Spleen (tissue), 11 donors: ENCODE results near the gene PROKR2. TPM values are rescaled to one million over a fixed set of nuclear protein-coding genes. Genes with fewer than 3 reads are reported as not detected.

Source experiments
- DNase-seq: peaks from one replicate; pipeline ENCODE4 v3.0.0-alpha.2; 2020
- H3K27ac ChIP-seq, 8 donors: fragments of 200-600 bp; sonication (generic) in 7 of 8; 1 replicate in 4 of 8; 2 replicates in 4 of 8; pipeline versions ENCODE4 v1.5.0 to v1.8.0; 2016 to 2021; ENCODE audit warnings: inconsistent platforms in 4 of 8, mild to moderate bottlenecking in 4 of 8, moderate library complexity in 1 of 8
- H3K27me3 ChIP-seq, 7 donors: fragments of 200-600 bp; sonication (generic) in 6 of 7; replicated peaks in 1 of 7; 1 replicate in 4 of 7; 2 replicates in 3 of 7; pipeline versions ENCODE4 v1.5.0 to v1.8.0; 2016 to 2021; ENCODE audit warnings: inconsistent platforms in 3 of 7, mild to moderate bottlenecking in 1 of 7
- H3K36me3 ChIP-seq, 6 donors: fragments of 200-600 bp; sonication (generic) in 5 of 6; 1 replicate in 4 of 6; 2 replicates in 2 of 6; pipeline versions ENCODE4 v1.5.0 to v1.8.0; 2016 to 2021; ENCODE audit warnings: inconsistent platforms in 2 of 6
- H3K4me1 ChIP-seq, 6 donors: fragments of 200-600 bp; sonication (generic) in 5 of 6; 1 replicate in 3 of 6; 2 replicates in 3 of 6; pipeline versions ENCODE4 v1.5.0 to v1.8.0; 2016 to 2021; ENCODE audit warnings: inconsistent platforms in 3 of 6
- H3K4me3 ChIP-seq, 8 donors: fragments of 200-600 bp; sonication (generic) in 7 of 8; 1 replicate in 4 of 8; 2 replicates in 4 of 8; pipeline versions ENCODE4 v1.5.0 to v1.8.0; 2016 to 2021; ENCODE audit warnings: inconsistent platforms in 4 of 8, mild to moderate bottlenecking in 4 of 8, moderate library complexity in 2 of 8
- H3K9me3 ChIP-seq, 8 donors: fragments of 200-600 bp; sonication (generic) in 7 of 8; 1 replicate in 4 of 8; 2 replicates in 4 of 8; pipeline versions ENCODE4 v1.5.0 to v1.8.0; 2016 to 2021; ENCODE audit warnings: inconsistent platforms in 4 of 8
- POLR2A ChIP-seq, 3 donors: fragments of 450-650 bp; IDR thresholded peaks; one replicate each; pipeline ENCODE4 v1.5.1; 2017; ENCODE audit warnings: antibody characterized with exemption in 3 of 3, mild to moderate bottlenecking in 1 of 3
- POLR2AphosphoS5 ChIP-seq, 3 donors: sonication (generic); formaldehyde crosslinking; IDR thresholded peaks; one replicate each; pipeline ENCODE4 v1.5.1; 2017; ENCODE audit warnings: antibody characterized with exemption in 3 of 3
- WGBS, 5 donors: extraction: QIAGEN DNeasy Blood & Tissue Kit in 3 of 5; methylation state at CpG; one replicate each; pipeline versions ENCODE4 v1.1.5 to v1.1.7; 2013 to 2018; 5-methylcytosine and 5-hydroxymethylcytosine counted together
- intact Hi-C: fragments of 100-400 bp; cut with DNase I; formaldehyde crosslinking; loops from one replicate; pipeline ENCODE4 v1.15.0; 2023; ENCODE audit warnings: low total_unique reads
- polyA plus RNA-seq, 3 donors: library from polyadenylated mRNA; stranded (reverse); fragments of 200-250 nt; gene quantifications; one replicate each; pipeline ENCODE4 v1.2.1, GENCODE V29; 2013
- total RNA-seq, 7 donors: library from RNA; depleted of rRNA in 3 of 7; stranded (reverse); fragments of >200 nt in 3 of 7; fragmentation: NEBNext Ultra II Directional in 4 of 7; extraction: Animal tissue kit (Norgen Biotek cat#: 25700) in 4 of 7; gene quantifications; one replicate each; pipeline versions ENCODE4 v1.1.0 to v1.2.1, GENCODE V29; 2016 to 2021
- TF ChIP-seq, protein P1 (sequence below), 11 experiments: fragments of 200-600 bp in 7 of 11; fragments of 450-650 bp in 4 of 11; sonication (generic) in 4 of 11; IDR thresholded peaks in 8 of 11; conservative IDR thresholded peaks in 3 of 11; 1 replicate in 7 of 11; 2 replicates in 4 of 11; pipeline versions ENCODE4 v1.4.0 to v1.8.0; 2016 to 2021; ENCODE audit warnings: antibody characterized with exemption in 11 of 11, inconsistent platforms in 4 of 11, mild to moderate bottlenecking in 1 of 11
- donor health status: healthy with polysubstance abuse.
- donor health status: DM: no; HTN: no; CAD: no; lungs with moderate emphysema.
- donor health status: DM: no; HTN: no; CAD: no.
- donor health status: Bipolar disorder and iron deficiency.
- donor health status: healthy.
- donor health status: DM: no; HTN: no; CAD: no.
- donor health status: DM: yes; HTN: yes; CAD: no.

PROKR2 gene
- total and polyA plus RNA-seq, 10 donors = 0.30 TPM; not detected in 9

DNA sequence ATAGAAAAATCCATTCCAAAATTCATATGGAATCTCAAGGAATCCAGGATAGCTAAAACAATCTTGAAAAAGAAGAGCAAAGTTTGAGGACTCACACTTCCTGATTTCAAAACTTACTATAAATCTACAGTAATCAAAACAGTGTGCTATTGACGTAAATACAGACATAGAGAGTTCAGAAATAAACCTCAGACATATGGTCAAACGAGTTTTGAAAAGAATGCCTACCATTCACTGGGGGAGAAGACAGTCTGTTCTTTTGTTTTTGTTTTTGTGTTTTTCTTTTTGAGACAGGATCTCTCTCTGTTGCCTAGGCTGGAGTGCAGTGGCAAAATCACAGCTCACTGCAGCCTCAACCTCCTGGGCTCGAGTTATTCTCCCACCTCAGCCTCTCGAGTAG, 25.3 kb upstream of the PROKR2 start:
- TF ChIP-seq POLR2AphosphoS5 (IDR thresholded peaks at IDR 0.05) (no peak), POLR2A (IDR thresholded peaks at IDR 0.05) (no peak)
- TF ChIP-seq, protein P1, sequence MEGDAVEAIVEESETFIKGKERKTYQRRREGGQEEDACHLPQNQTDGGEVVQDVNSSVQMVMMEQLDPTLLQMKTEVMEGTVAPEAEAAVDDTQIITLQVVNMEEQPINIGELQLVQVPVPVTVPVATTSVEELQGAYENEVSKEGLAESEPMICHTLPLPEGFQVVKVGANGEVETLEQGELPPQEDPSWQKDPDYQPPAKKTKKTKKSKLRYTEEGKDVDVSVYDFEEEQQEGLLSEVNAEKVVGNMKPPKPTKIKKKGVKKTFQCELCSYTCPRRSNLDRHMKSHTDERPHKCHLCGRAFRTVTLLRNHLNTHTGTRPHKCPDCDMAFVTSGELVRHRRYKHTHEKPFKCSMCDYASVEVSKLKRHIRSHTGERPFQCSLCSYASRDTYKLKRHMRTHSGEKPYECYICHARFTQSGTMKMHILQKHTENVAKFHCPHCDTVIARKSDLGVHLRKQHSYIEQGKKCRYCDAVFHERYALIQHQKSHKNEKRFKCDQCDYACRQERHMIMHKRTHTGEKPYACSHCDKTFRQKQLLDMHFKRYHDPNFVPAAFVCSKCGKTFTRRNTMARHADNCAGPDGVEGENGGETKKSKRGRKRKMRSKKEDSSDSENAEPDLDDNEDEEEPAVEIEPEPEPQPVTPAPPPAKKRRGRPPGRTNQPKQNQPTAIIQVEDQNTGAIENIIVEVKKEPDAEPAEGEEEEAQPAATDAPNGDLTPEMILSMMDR (IDR thresholded peaks at IDR 0.05 in 8 of 11, conservative IDR thresholded peaks at IDR 0.05 in 3 of 11) = no peak
- intact Hi-C loops = no loop called here
- no peaks in the 10 kb centered on the region for H3K36me3 ChIP-seq
- H3K4me3 ChIP-seq = no peak overlapping the region
- 46 to 54% (median 52%) methylated on average over 4 of the region's 4 CpGs for WGBS, 5 donors
- H3K27me3 ChIP-seq = peaks cover 0 to 18% (median 0%) of the 10 kb centered on the region in 7 donors
- H3K4me1 ChIP-seq = no peaks in the 10 kb centered on the region
- peaks cover 0 to 7% (median 0%) of the 10 kb centered on the region in 8 donors for H3K9me3 ChIP-seq
- no peak overlapping the region for H3K27ac ChIP-seq
- no peak for DNase-seq

DNA sequence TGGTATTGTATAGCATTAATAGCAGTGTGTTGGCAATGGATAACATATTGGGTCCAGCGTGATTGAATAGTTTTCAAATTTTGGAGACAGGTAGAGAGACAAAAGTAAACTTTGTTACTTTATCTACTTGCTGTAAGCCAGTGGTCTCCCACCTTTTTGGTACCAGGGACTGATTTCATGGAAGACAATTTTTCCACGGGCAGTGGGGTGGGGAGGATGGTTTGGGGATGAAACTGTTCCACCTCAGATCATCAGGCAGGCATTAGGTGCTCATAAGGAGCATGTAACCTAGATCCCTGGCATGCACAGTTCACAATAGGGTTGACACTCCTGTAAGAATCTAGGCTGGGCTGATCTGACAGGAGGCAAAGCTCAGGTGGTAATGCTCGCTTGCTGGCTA, 14.6 kb upstream of the PROKR2 start:
- no peaks in the 10 kb centered on the region for H3K9me3 ChIP-seq
- H3K4me3 ChIP-seq = no peak overlapping the region
- 67 to 89% (median 84%) methylated on average over 3 of the region's 3 CpGs for WGBS, 5 donors
- no peak overlapping the region for H3K27ac ChIP-seq
- intact Hi-C loops = no loop called here
- DNase-seq = no peak
- no peaks in the 10 kb centered on the region for H3K4me1 ChIP-seq
- H3K36me3 ChIP-seq = no peaks in the 10 kb centered on the region
- peaks cover 0 to 20% (median 3%) of the 10 kb centered on the region in 7 donors for H3K27me3 ChIP-seq
- no peak for TF ChIP-seq POLR2AphosphoS5 (IDR thresholded peaks at IDR 0.05)
- no peak for TF ChIP-seq POLR2A (IDR thresholded peaks at IDR 0.05)
- TF ChIP-seq, protein P1 (IDR thresholded peaks at IDR 0.05 in 8 of 11, conservative IDR thresholded peaks at IDR 0.05 in 3 of 11) = no peak

DNA sequence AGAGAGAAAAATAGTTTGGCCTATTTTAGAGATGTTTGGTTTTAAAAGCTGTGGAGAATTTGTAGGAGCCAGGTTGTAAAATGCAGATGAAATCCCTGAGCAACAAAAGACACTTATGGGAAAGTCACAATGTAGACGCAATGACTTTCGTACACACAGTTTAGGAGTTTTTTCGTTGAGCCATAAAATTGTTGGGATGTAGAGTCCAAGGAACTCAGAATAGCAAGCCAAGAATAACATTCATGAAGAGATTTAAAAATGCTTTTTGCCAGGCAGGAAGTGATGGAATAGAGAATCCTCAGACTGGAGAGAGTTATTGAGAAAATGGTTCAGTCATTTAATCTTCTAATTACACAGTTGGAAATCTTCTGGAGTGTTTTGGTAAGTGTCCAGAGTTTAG, 11.5 kb upstream of the PROKR2 start:
- WGBS, 5 donors = 83 to 91% (median 85%) methylated on average over 3 of the region's 3 CpGs
- Histone ChIP-seq H3K27me3 (peaks cover 0 to 15% (median 3%) of the 10 kb centered on the region in 7 donors), H3K9me3 (no peaks in the 10 kb centered on the region), H3K4me1 (no peaks in the 10 kb centered on the region), H3K36me3 (no peaks in the 10 kb centered on the region), H3K27ac (no peak overlapping the region), H3K4me3 (no peak overlapping the region)
- DNase-seq = no peak
- TF ChIP-seq POLR2AphosphoS5 (IDR thresholded peaks at IDR 0.05) = no peak
- TF ChIP-seq, protein P1 (IDR thresholded peaks at IDR 0.05 in 8 of 11, conservative IDR thresholded peaks at IDR 0.05 in 3 of 11) = no peak
- TF ChIP-seq POLR2A (IDR thresholded peaks at IDR 0.05) = no peak
- intact Hi-C loops = no loop called here

DNA sequence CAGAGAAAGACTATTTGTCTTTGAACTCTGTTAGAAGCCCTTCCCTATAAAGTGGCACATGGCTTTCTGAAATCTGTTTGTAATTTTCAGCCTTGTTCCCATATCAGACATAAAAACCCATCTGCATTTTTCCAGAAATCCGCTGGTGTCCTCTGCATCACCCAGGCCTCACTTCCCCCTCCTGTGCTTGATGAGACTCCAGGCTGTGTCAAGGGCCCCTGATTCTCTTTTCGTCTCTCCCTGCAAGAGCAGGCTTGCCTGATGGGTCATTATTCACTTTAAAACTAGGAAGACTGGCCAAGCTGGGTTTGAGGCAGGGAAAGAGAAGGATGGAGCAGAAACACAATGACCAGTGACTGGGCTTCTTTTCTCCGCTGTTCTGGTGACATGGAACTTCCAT, 10.6 kb upstream of the PROKR2 start:
- Histone ChIP-seq H3K27me3 (peaks cover 0 to 15% (median 0%) of the 10 kb centered on the region in 7 donors), H3K36me3 (no peaks in the 10 kb centered on the region), H3K4me1 (no peaks in the 10 kb centered on the region), H3K9me3 (no peaks in the 10 kb centered on the region), H3K27ac (no peak overlapping the region), H3K4me3 (no peak overlapping the region)
- no peak for DNase-seq
- intact Hi-C loops = no loop called here
- TF ChIP-seq POLR2A (IDR thresholded peaks at IDR 0.05) (no peak), POLR2AphosphoS5 (IDR thresholded peaks at IDR 0.05) (no peak)
- TF ChIP-seq, protein P1 (IDR thresholded peaks at IDR 0.05 in 8 of 11, conservative IDR thresholded peaks at IDR 0.05 in 3 of 11) = no peak
- WGBS, 5 donors = 68 to 75% (median 73%) methylated on average over 3 of the region's 3 CpGs
